Muscle layer of colon (tissue), 2 donors: ENCODE results near the gene ZNF207.
A peak's percentile ranks its signal among the peaks of the same experiment; 100 is the strongest.
"Not testable (repeated sequence)": the region's sequence is repeated elsewhere in the genome, so short reads cannot be mapped to it uniquely, and the experiment has no call there.

Experiments
- H3K27ac ChIP-seq: one replicate; pipeline ENCODE4 v1.7.0; 2013; ENCODE audit warnings: low read depth, mild to moderate bottlenecking, low read length, moderate library complexity
- H3K27me3 ChIP-seq, 2 donors: one replicate each; pipeline ENCODE4 v1.7.0; 2013; ENCODE audit warnings: low read length in 2 of 2, mild to moderate bottlenecking in 2 of 2; ENCODE audit not compliant: insufficient read depth in 2 of 2, control insufficient read depth in 1 of 2
- H3K36me3 ChIP-seq: one replicate; pipeline ENCODE4 v1.7.0; 2013; ENCODE audit warnings: mild to moderate bottlenecking, low read length; ENCODE audit not compliant: insufficient read depth
- H3K4me1 ChIP-seq: one replicate; pipeline ENCODE4 v1.7.0; 2013; ENCODE audit warnings: mild to moderate bottlenecking, low read length; ENCODE audit not compliant: insufficient read depth
- H3K4me3 ChIP-seq, 2 donors: one replicate each; pipeline ENCODE4 v1.7.0; 2013; ENCODE audit warnings: low read length in 2 of 2, low read depth in 1 of 2, mild to moderate bottlenecking in 1 of 2, moderate library complexity in 1 of 2
- H3K9ac ChIP-seq: one replicate; pipeline ENCODE4 v1.7.0; 2013; ENCODE audit warnings: low read length
- H3K9me3 ChIP-seq: one replicate; pipeline ENCODE4 v1.7.0; 2013; ENCODE audit warnings: mild to moderate bottlenecking, low read length
- donor health status: abdominal sarcoma.
- donor health status: Adenocarcinoma of cecum.

The ZNF207 gene

GRCh38 chr17:32349854-32350665, at the start of gene ZNF207:
ZNF207 (plus strand) TSS chr17:32350157; CDS start chr17:32350286, 129 bp downstream.
- Histone ChIP-seq H3K27me3 (no peaks in the 10 kb centered on the region), H3K36me3 (peaks cover 13% of the 10 kb centered on the region), H3K27ac (peak within 1 kb of the TSS; percentile 98), H3K9me3 (no peaks in the 10 kb centered on the region), H3K4me3 (peak within 1 kb of the TSS; percentile 92 to 96), H3K4me1 (peaks cover 35% of the 10 kb centered on the region), H3K9ac (peak within 1 kb of the TSS; percentile 100)

GRCh38 chr17:32302037-32302436, 47.9 kb upstream of the ZNF207 start:
- Histone ChIP-seq H3K4me1 (no peaks in the 10 kb centered on the region), H3K9me3 (no peaks in the 10 kb centered on the region), H3K27me3 (no peaks in the 10 kb centered on the region), H3K27ac (no peak overlapping the region), H3K4me3 (no peak overlapping the region), H3K36me3 (no peaks in the 10 kb centered on the region), H3K9ac (no peak overlapping the region)

- no peak overlapping the region for H3K27ac ChIP-seq
- H3K9ac ChIP-seq = no peak overlapping the region
- H3K36me3 ChIP-seq = no peaks in the 10 kb centered on the region
- H3K27me3 ChIP-seq = no peaks in the 10 kb centered on the region
- H3K4me3 ChIP-seq = no peak overlapping the region
- no peaks in the 10 kb centered on the region for H3K9me3 ChIP-seq
- H3K4me1 ChIP-seq = no peaks in the 10 kb centered on the region
Measured at GRCh38 chr17:32302860-32303649, 46.9 kb upstream of the ZNF207 start.

GRCh38 chr17:32303781-32304288, 46.1 kb upstream of the ZNF207 start:
- Histone ChIP-seq H3K9me3 (no peaks in the 10 kb centered on the region), H3K9ac (no peak overlapping the region), H3K27ac (no peak overlapping the region), H3K36me3 (no peaks in the 10 kb centered on the region), H3K4me3 (no peak overlapping the region), H3K4me1 (no peaks in the 10 kb centered on the region), H3K27me3 (no peaks in the 10 kb centered on the region)

- no peaks in the 10 kb centered on the region for H3K4me1 ChIP-seq
- no peak overlapping the region for H3K4me3 ChIP-seq
- H3K9me3 ChIP-seq = no peaks in the 10 kb centered on the region
- no peaks in the 10 kb centered on the region for H3K36me3 ChIP-seq
- H3K27me3 ChIP-seq = no peaks in the 10 kb centered on the region
- H3K9ac ChIP-seq = no peak overlapping the region
- H3K27ac ChIP-seq = no peak overlapping the region
Measured at GRCh38 chr17:32305049-32305448, 44.9 kb upstream of the ZNF207 start.

GRCh38 chr17:32307658-32308057, 42.3 kb upstream of the ZNF207 start:
- no peak overlapping the region for H3K9ac ChIP-seq
- no peak overlapping the region for H3K27ac ChIP-seq
- H3K4me1 ChIP-seq = no peaks in the 10 kb centered on the region
- H3K9me3 ChIP-seq = no peaks in the 10 kb centered on the region
- H3K4me3 ChIP-seq = no peak overlapping the region
- H3K27me3 ChIP-seq = no peaks in the 10 kb centered on the region
- no peaks in the 10 kb centered on the region for H3K36me3 ChIP-seq

GRCh38 chr17:32311028-32311536, 38.9 kb upstream of the ZNF207 start:
- Histone ChIP-seq H3K9me3 (no peaks in the 10 kb centered on the region), H3K4me3 (peak overlapping the region; percentile 2 to 35), H3K9ac (no peak overlapping the region), H3K4me1 (no peaks in the 10 kb centered on the region), H3K27ac (no peak overlapping the region), H3K36me3 (no peaks in the 10 kb centered on the region), H3K27me3 (no peaks in the 10 kb centered on the region)

- no peaks in the 10 kb centered on the region for H3K36me3 ChIP-seq
- H3K4me3 ChIP-seq = no peak overlapping the region
- no peaks in the 10 kb centered on the region for H3K27me3 ChIP-seq
- no peaks in the 10 kb centered on the region for H3K9me3 ChIP-seq
- H3K4me1 ChIP-seq = no peaks in the 10 kb centered on the region
- no peak overlapping the region for H3K27ac ChIP-seq
- H3K9ac ChIP-seq = no peak overlapping the region
Measured at GRCh38 chr17:32314636-32315035, 35.3 kb upstream of the ZNF207 start.

GRCh38 chr17:32315171-32315570, 34.8 kb upstream of the ZNF207 start:
- no peaks in the 10 kb centered on the region for H3K9me3 ChIP-seq
- no peaks in the 10 kb centered on the region for H3K36me3 ChIP-seq
- no peaks in the 10 kb centered on the region for H3K27me3 ChIP-seq
- H3K27ac ChIP-seq = no peak overlapping the region
- H3K9ac ChIP-seq = no peak overlapping the region
- no peaks in the 10 kb centered on the region for H3K4me1 ChIP-seq
- H3K4me3 ChIP-seq = no peak overlapping the region

GRCh38 chr17:32316653-32317052, 33.3 kb upstream of the ZNF207 start:
- not testable (repeated sequence) for H3K9me3 ChIP-seq

GRCh38 chr17:32317353-32317752, 32.6 kb upstream of the ZNF207 start:
- H3K36me3 ChIP-seq = no peaks in the 10 kb centered on the region
- no peaks in the 10 kb centered on the region for H3K4me1 ChIP-seq
- H3K27me3 ChIP-seq = no peaks in the 10 kb centered on the region
- no peaks in the 10 kb centered on the region for H3K9me3 ChIP-seq
- no peak overlapping the region for H3K27ac ChIP-seq
- no peak overlapping the region for H3K4me3 ChIP-seq
- H3K9ac ChIP-seq = no peak overlapping the region

More at GRCh38 chr17:32316653-32317052, 33.3 kb upstream of the ZNF207 start:
- H3K4me3 ChIP-seq, H3K36me3 ChIP-seq, H3K4me1 ChIP-seq, H3K27ac ChIP-seq, H3K9ac ChIP-seq, H3K27me3 ChIP-seq: not testable (repeated sequence)
